Measurements from ENCODE around the gene PIGP.

DNA sequence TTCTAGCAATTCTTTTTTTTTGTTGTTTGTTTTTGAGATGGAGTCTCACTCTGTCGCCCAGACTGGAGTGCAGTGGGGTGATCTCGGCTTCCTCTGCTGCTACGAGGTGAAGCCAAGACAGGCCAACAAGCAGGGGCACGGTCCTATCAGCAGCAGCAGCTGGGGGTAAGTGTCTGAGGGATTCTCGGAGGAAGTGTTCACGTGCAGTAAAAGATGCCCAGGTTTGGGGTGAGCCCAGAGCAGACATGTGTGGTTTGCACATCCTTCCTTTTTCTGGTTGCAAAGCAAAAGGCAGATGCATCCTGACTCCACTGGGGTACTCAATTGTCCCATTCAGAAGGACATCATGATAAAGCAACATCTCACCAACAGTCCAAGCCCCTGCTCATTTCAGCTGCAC is 27.7 kb downstream of the PIGP start:
- no peak for TF ChIP-seq POLR2A (IDR thresholded peaks at IDR 0.05; ENCODE audit: low read depth, low read length)
- TF ChIP-seq POLR2AphosphoS5 (IDR thresholded peaks at IDR 0.05; ENCODE audit: low read depth, low read length) = no peak
